T1000 (cell line): Measurements from ENCODE around the gene TRPC4AP.
"Not testable (repeated sequence)": the region's sequence is repeated elsewhere in the genome, so short reads cannot be mapped to it uniquely, and the experiment has no call there.

ENCODE experiments used
- DNase-seq: peaks from one replicate; lab custom pipeline; 2025; ENCODE audit warnings: mixed read lengths; lab: John Stamatoyannopoulos, UW

Gene TRPC4AP

GRCh38 chr20:35055445-35056276, 36.9 kb downstream of the TRPC4AP start:
- DNase-seq = no peak

- no peak for DNase-seq
These were observed 37.8 kb downstream of the TRPC4AP start for GRCh38 chr20:35054814-35055213.

GRCh38 chr20:35052616-35053015, 40.0 kb downstream of the TRPC4AP start:
- not testable (repeated sequence) for DNase-seq

- no peak for DNase-seq
These were observed 42.7 kb downstream of the TRPC4AP start for GRCh38 chr20:35049776-35050352.

- no peak for DNase-seq
These were observed 43.9 kb downstream of the TRPC4AP start for GRCh38 chr20:35048739-35049138.

GRCh38 chr20:35042268-35042667, 50.3 kb downstream of the TRPC4AP start:
- no peak for DNase-seq

- no peak for DNase-seq
These were observed 52.0 kb downstream of the TRPC4AP start for GRCh38 chr20:35040646-35041045.

GRCh38 chr20:35039846-35040489, 52.6 kb downstream of the TRPC4AP start:
- no peak for DNase-seq

- DNase-seq = no peak
These were observed 53.5 kb downstream of the TRPC4AP start for GRCh38 chr20:35039146-35039545.

GRCh38 chr20:35034145-35034544, 58.5 kb downstream of the TRPC4AP start:
- no peak for DNase-seq

GRCh38 chr20:35030136-35030535, 62.5 kb downstream of the TRPC4AP start:
- DNase-seq = no peak

- DNase-seq = no peak
These were observed 65.3 kb downstream of the TRPC4AP start for GRCh38 chr20:35027301-35027700.

GRCh38 chr20:35025116-35025515, 67.5 kb downstream of the TRPC4AP start:
- DNase-seq = no peak

GRCh38 chr20:35023624-35024023, 69.0 kb downstream of the TRPC4AP start:
- DNase-seq = no peak

GRCh38 chr20:35021831-35022230, 70.8 kb downstream of the TRPC4AP start:
- DNase-seq = no peak

- no peak for DNase-seq
These were observed 71.5 kb downstream of the TRPC4AP start for GRCh38 chr20:35021063-35021462.

GRCh38 chr20:35020108-35020928, 72.3 kb downstream of the TRPC4AP start:
- no peak for DNase-seq

GRCh38 chr20:35018590-35019371, 73.8 kb downstream of the TRPC4AP start:
- no peak for DNase-seq

- no peak for DNase-seq
These were observed 75.3 kb downstream of the TRPC4AP start for GRCh38 chr20:35017099-35017835.

GRCh38 chr20:35015863-35016193, 76.8 kb downstream of the TRPC4AP start:
- DNase-seq = no peak

- no peak for DNase-seq
These were observed 78.1 kb downstream of the TRPC4AP start for GRCh38 chr20:35014537-35014936.
